ENCODE measurements around the gene SCFD2.

DNA sequence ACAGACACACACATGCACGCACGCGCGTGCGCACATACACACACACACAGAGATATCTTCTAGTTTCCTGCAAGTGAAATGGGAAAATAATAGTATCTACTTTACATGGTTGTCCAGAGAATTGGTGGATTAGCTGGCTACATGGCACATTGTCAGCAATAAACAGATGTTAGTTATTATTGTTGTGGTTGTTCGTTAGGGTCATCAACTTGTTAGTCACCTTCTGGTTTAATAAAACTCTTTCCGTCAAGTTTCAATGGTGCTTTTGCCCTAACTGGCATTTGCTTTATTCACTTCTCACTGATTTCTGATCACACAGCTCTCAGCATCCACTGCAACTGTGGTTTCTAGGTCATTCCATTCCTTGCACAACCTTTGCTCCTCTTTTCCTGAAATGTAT, 529.2 kb downstream of the SCFD2 start:
- TF ChIP-seq KDM1A (IDR thresholded peaks at IDR 0.05; ENCODE audit: borderline replicate concordance) (no peak), EZH2 (IDR thresholded peaks at IDR 0.05; ENCODE audit: borderline replicate concordance, control insufficient read depth, low read depth, low read length) (no peak), NFYA (IDR thresholded peaks at IDR 0.05; ENCODE audit: borderline replicate concordance, low read depth, low read length) (no peak), SIN3A (IDR thresholded peaks at IDR 0.05; ENCODE audit: low read depth, low read length) (no peak), ASH2L (IDR thresholded peaks at IDR 0.05; ENCODE audit: borderline replicate concordance, low read depth) (no peak), GATAD2B (conservative IDR thresholded peaks at IDR 0.05; ENCODE audit: low read depth) (no peak)
- TF ChIP-seq, protein P1, sequence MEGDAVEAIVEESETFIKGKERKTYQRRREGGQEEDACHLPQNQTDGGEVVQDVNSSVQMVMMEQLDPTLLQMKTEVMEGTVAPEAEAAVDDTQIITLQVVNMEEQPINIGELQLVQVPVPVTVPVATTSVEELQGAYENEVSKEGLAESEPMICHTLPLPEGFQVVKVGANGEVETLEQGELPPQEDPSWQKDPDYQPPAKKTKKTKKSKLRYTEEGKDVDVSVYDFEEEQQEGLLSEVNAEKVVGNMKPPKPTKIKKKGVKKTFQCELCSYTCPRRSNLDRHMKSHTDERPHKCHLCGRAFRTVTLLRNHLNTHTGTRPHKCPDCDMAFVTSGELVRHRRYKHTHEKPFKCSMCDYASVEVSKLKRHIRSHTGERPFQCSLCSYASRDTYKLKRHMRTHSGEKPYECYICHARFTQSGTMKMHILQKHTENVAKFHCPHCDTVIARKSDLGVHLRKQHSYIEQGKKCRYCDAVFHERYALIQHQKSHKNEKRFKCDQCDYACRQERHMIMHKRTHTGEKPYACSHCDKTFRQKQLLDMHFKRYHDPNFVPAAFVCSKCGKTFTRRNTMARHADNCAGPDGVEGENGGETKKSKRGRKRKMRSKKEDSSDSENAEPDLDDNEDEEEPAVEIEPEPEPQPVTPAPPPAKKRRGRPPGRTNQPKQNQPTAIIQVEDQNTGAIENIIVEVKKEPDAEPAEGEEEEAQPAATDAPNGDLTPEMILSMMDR (IDR thresholded peaks at IDR 0.05 in 2 of 3, conservative IDR thresholded peaks at IDR 0.05 in 1 of 3; ENCODE audit: control insufficient read depth in 2 of 3, extremely low read depth in 1 of 3, insufficient read depth in 1 of 3, low read depth in 3 of 3, low read length in 3 of 3): no peak
